ENCODE measurements around the gene MRPL28.
A peak's percentile ranks its signal among the peaks of the same experiment; 100 is the strongest.
"Not testable (repeated sequence)": the region's sequence is repeated elsewhere in the genome, so short reads cannot be mapped to it uniquely, and the experiment has no call there.

MRPL28 gene

GRCh38 chr16:370443-370842 is at the start of gene MRPL28:
Gene MRPL28 (minus strand): TSS chr16:370538. CDS start chr16:370218, 320 bp downstream.
- peak; percentile 96 for DNase-seq

- not testable (repeated sequence) for DNase-seq
Observed at GRCh38 chr16:415170-415498, 44.8 kb upstream of the MRPL28 start.

DNA sequence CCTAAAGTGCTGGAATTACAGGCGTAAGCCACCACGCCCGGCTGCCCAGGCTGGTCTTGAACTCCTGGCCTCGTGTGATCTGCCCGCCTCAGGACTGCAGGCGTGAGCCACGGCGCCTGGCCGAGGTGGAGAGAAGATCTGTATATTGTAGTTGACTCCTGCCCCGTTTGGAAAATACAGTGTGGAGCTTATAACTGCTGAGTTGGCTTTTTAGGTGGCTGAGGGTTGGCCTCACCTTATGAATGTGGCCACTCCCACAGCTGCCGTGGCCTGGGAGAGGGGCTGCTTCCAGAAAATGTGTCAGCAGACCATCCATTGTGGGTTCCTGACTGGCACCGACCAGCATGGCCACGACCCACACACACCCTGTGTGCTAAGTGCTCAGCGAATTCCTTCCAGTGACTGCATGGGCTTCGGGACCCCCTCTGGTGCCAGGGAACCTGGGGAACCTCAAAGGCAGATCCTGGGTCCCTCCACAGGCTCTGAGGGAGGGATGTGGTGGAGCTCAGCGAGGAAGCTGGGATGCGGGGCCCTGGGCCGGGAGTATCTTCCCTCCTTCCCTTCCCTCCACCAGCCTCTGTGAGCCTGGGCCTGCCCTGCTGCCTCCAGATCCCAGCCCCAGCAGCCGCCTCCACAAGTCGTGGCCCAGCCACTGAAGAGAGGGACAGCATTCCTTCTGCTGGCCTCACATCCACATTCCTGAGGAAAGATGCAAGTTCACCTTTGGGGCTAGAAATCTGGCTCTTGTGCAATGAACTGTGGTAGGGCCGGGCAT is 44.2 kb upstream of the MRPL28 start:
- no peak for DNase-seq

DNA sequence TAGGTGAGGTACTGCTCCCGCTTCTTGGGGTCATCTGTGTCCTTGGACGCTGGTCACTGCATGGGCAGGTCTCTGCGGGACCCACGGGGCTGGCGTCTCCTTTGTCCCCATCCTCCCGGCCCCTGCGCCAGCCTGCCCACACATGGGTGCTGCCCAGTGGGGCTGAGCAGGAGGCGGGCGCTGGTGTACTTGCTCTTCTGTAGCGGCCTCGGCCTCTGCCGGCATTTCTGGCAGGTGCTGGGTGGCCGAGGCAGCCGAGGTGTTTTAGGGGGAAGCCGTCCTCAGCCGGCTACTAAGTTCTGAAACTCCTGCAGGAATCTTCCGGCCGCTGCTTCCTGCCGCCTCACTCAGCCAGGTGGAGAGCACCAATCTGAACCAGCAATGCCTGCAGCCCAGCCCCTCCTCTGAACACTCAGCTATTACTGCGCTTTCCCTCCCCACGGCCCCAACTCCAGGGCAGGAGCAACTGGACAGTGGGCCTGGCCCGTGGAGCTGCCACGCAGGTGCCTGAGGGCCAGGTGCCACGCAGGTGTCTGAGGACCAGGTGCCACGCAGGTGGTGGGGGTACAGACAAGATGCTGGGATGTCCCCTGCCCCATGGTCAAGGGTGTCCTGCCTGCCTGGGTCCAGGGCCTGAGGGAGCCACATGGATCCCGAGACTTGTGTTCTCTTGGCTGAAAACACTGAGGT is 41.4 kb upstream of the MRPL28 start:
- no peak for DNase-seq

GRCh38 chr16:410516-411178 is 40.3 kb upstream of the MRPL28 start:
- DNase-seq, result no peak

GRCh38 chr16:407253-407652 is 36.9 kb upstream of the MRPL28 start:
- no peak for DNase-seq

DNA sequence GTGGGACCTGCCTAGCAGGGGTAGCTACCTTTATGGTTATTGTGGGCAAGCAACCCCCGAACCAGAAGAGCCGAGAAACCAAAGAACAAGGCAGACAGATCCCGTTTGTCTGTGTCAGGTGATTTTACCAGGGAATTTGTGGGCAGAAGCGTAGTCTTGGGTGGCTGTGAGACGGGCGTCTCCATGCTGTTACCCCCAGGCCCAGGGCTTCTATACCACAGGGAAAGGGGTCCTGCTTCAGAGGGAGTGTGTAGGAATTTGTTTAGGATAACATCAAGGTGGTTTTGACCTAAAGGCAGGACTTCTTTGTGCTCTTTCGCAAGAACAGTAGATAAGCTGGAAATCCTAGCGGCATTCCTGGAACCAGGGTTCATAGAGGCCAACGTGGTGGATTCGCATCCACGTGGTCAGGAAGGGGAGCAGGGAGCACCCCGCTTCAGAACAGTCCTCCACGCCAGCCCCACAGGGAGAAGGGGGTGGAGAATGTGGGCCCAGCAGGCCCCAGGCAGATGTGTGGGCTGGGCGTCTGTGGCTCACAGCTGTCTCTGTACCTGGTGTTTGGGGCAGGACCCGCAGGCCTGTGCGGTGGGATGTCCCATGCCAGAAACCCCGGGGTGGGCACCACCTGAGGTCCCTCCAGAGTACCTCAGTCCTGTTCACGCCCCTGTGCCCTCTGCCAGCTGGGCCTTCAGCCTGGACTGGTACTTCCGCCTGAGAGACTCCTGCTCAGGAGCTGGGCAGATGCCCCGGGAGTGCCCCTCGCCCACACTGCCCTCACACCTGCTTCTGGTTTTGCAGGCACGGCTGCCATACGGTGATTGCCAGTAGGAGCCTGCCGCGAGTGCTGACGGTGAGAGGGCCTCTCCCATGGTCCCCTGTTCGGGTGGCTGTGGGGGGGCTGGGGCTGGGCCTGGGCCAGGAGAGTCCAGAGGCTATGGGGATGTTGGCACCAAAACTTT is 35.5 kb upstream of the MRPL28 start:
- no peak for DNase-seq

GRCh38 chr16:404971-405486 is 34.7 kb upstream of the MRPL28 start:
- no peak for DNase-seq

DNA sequence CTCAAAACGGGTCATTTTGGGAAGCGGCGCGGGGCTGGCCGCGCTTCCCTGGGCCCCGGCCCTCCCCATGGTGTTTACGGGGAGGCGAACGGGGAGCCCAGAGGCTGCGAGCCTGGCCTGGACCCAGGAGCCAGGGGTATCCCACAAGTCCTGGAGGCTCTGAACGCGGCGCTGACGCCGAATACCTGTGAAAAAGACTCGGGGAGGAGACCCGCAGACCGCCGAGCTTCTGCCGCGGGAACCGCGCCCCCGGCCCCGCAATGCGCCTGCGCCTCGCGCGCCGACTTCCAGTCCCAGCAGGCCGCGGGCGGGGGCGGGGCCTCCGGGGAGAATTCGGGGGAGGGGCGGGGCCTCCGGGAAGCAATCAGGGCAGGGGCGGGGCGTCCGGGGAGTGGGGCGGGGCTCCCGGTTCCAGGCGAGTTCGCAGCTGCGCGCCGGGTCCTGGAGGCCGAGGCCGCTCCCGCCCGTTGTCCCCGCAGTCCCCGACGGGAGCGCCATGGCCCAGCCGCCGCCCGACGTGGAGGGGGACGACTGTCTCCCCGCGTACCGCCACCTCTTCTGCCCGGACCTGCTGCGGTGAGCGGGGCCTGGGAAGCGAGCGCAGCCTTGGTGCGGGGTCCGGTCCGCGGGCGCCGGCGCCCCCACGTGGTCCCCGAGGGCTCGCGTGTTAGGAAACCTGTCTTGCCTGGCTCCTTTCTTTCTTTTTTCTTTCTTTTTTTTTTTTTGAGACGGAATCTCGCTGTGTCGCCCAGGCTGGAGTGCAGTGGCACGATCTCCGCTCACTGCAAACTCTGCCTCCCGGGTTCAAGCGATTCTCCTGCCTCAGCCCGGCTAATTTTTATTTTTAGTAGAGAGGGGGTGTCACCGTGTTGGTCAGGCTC is 31.4 kb upstream of the MRPL28 start, which contains the start of gene DECR2:
Gene DECR2 (plus strand): TSS at position 418 of the 881 bp plus-strand sequence. CDS start 79 bp downstream, at position 497.
- peak; percentile 99 to 100 for DNase-seq

GRCh38 chr16:400061-400591 is 29.8 kb upstream of the MRPL28 start:
- peak in 1 of 2 donors; percentile 26 for DNase-seq

- DNase-seq, result no peak
Observed at GRCh38 chr16:399340-400019, 29.1 kb upstream of the MRPL28 start.

- no peak for DNase-seq
Observed at GRCh38 chr16:398561-399339, 28.4 kb upstream of the MRPL28 start.

DNA sequence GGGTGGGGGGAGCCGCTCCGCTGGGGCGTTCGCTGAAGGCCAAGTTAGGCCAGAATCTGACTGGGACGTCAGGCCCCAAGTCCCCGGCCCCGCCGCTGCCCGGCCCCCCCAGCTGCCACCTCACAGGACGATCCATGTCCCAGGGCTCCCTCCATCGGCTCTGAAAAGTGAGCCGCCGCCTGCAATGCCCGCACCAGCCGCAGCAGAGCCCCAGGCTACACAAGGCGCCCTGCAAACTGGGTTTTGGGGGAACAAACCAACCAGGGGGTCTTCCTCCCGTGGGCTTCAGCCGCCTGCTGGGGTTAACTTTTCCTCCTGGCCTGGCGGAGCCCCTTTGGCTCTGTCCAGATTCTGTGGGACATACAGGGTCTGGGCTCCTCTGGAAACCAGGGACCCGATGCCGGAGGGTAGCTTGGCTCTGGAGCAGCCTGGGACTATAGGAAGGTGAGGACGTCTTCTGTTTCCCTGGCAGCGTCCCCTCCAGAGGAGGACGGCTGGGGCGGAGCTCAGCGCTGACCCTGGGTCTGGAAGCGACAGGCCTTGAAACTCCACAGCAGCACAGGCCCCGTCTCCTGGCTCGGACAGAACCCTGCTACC is 27.5 kb upstream of the MRPL28 start:
- peak in 1 of 2 donors; percentile 39 for DNase-seq

GRCh38 chr16:397135-397661 is 26.9 kb upstream of the MRPL28 start, which contains the start of gene NME4:
Gene NME4 (plus strand): TSS chr16:397199. CDS start chr16:397223, 24 bp downstream.
- peak in 1 of 2 donors; percentile 37 for DNase-seq

DNA sequence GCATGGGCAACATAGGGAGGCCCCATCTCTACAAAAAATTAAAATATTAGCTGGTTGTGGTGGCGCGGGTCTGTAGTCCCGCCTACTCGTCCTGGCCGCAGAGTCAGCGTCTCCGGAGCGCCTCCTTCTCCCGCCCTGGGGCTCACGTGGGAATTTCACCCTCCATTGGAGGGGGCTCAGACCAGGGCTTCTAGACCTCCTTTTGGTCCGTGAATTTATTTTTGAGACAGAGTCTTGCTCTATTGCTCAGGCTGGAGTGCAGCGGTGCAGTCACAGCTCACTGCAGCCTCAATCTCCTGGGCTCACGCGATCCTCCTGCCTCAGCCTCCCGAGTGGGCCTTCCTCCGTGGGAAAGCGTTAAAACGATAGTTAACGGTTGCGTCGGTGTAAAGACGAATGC is 26.3 kb upstream of the MRPL28 start:
- no peak for DNase-seq

GRCh38 chr16:396199-396598 is 25.9 kb upstream of the MRPL28 start:
- DNase-seq, result no peak

GRCh38 chr16:392450-393030 is 22.2 kb upstream of the MRPL28 start:
- no peak for DNase-seq

DNA sequence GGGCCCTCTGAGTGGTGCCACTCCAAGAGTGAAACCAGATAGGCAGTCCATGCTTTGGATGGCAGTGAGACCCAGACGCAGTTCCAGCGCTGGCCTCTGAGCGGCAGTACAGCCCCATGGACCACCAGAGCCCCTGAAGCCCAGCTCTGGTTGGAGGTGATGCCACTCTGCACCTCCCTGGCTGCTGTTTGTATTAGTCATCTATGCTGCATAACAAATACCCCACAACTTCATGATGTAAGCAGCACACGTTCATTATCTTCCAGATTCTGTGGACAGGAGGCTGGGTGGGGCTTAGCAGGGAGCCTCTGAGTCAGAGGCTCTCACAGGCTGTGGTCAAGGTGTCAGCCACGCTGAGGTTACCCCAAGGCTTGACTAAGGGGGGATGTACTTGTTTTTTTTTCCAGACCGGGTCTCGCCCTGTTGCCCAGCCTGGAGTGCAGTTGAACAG is 21.6 kb upstream of the MRPL28 start:
- peak; percentile 82 to 88 for DNase-seq

All from stimulated activated CD4-positive, alpha-beta T cell treated with anti-CD3 and anti-CD28 coated beads, Interleukin-2, amount 100 ng/mL, for 24 hours (primary cell).